ENCODE data around the gene KIDINS220. TPM values are rescaled to one million over a fixed set of nuclear protein-coding genes. Genes with fewer than 3 reads are reported as not detected.

KIDINS220 gene
- total RNA-seq, 1 donor from 2014 or later: 69.6 TPM

GRCh38 chr2:8761529-8762164 is 75.8 kb downstream of the KIDINS220 start:
- H3K27ac ChIP-seq: no peak overlapping the region
- H3K4me3 ChIP-seq: no peak overlapping the region
- peak; percentile 45 for TF ChIP-seq CTCF (IDR thresholded peaks at IDR 0.05)
- no peaks in the 10 kb centered on the region for H3K4me1 ChIP-seq
- intact Hi-C loops (cut with DNase I): no loop called here
- H3K9me3 ChIP-seq: no peaks in the 10 kb centered on the region
- DNase-seq (no peak), ATAC-seq (no peak)
- no peaks in the 10 kb centered on the region for H3K27me3 ChIP-seq
- H3K36me3 ChIP-seq: peaks cover 31% of the 10 kb centered on the region

- intact Hi-C loops (cut with DNase I): no loop called here
- no peak for TF ChIP-seq CTCF (IDR thresholded peaks at IDR 0.05)
Measured at GRCh38 chr2:8756716-8757115, 80.7 kb downstream of the KIDINS220 start.

GRCh38 chr2:8756230-8756629 is 81.2 kb downstream of the KIDINS220 start:
- H3K36me3 ChIP-seq: peaks cover 19% of the 10 kb centered on the region
- no peaks in the 10 kb centered on the region for H3K4me1 ChIP-seq
- H3K4me3 ChIP-seq: no peak overlapping the region
- DNase-seq (no peak), ATAC-seq (no peak)
- no peaks in the 10 kb centered on the region for H3K9me3 ChIP-seq
- TF ChIP-seq CTCF (IDR thresholded peaks at IDR 0.05): no peak
- intact Hi-C loops (cut with DNase I): no loop called here
- no peak overlapping the region for H3K27ac ChIP-seq
- H3K27me3 ChIP-seq: no peaks in the 10 kb centered on the region

More at GRCh38 chr2:8756716-8757115, 80.7 kb downstream of the KIDINS220 start:
- no peak for ATAC-seq
- no peaks in the 10 kb centered on the region for H3K27me3 ChIP-seq
- H3K4me3 ChIP-seq: no peak overlapping the region
- no peak overlapping the region for H3K27ac ChIP-seq
- H3K9me3 ChIP-seq: no peaks in the 10 kb centered on the region
- no peak for DNase-seq
- H3K36me3 ChIP-seq: peaks cover 24% of the 10 kb centered on the region
- no peaks in the 10 kb centered on the region for H3K4me1 ChIP-seq

- no peak overlapping the region for H3K4me3 ChIP-seq
- H3K4me1 ChIP-seq: no peaks in the 10 kb centered on the region
- H3K27me3 ChIP-seq: no peaks in the 10 kb centered on the region
- TF ChIP-seq CTCF (IDR thresholded peaks at IDR 0.05): no peak
- ATAC-seq (no peak), DNase-seq (no peak)
- H3K36me3 ChIP-seq: peaks cover 31% of the 10 kb centered on the region
- intact Hi-C loops (cut with DNase I): no loop called here
- no peaks in the 10 kb centered on the region for H3K9me3 ChIP-seq
- H3K27ac ChIP-seq: no peak overlapping the region
Measured at GRCh38 chr2:8754106-8754776, 83.2 kb downstream of the KIDINS220 start.

- intact Hi-C loops (cut with DNase I): no loop called here
- no peaks in the 10 kb centered on the region for H3K9me3 ChIP-seq
- H3K4me1 ChIP-seq: no peaks in the 10 kb centered on the region
- no peak overlapping the region for H3K4me3 ChIP-seq
- H3K27me3 ChIP-seq: no peaks in the 10 kb centered on the region
- no peak for ATAC-seq
- H3K36me3 ChIP-seq: peaks cover 31% of the 10 kb centered on the region
- DNase-seq: no peak
- H3K27ac ChIP-seq: no peak overlapping the region
- TF ChIP-seq CTCF (IDR thresholded peaks at IDR 0.05): no peak
Measured at GRCh38 chr2:8753609-8754008, 83.8 kb downstream of the KIDINS220 start.
